Measurements from ENCODE around the gene FOXP4.

The FOXP4 gene

DNA sequence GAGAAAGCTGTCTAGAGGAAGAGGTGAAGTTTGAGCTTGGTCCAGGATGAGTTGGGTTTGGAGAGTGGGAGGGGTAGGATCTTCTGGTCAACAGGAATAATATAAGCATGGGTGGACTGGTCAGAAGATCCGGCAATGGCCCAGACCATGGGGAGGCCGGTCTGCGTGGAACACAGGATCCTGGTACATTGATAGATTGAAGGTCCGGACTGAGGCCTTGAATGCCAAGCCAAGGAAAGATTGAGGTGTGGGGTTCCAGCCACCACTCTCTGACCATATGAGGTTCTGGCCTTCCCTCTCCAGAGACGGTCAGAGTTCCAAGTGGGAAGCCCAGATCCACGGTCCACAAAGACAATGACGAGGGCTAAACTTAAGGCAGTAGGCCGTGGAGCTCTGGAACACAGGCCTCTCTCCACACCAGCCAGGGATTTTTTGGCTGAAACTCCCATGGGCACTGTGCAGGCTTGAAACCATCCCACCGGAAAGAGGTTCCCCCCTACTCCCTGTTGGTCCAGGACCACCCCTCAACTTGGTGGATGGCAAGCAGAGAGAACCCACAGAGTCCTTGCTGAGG, 95.3 kb downstream of the FOXP4 start:
- TF ChIP-seq, protein P1, sequence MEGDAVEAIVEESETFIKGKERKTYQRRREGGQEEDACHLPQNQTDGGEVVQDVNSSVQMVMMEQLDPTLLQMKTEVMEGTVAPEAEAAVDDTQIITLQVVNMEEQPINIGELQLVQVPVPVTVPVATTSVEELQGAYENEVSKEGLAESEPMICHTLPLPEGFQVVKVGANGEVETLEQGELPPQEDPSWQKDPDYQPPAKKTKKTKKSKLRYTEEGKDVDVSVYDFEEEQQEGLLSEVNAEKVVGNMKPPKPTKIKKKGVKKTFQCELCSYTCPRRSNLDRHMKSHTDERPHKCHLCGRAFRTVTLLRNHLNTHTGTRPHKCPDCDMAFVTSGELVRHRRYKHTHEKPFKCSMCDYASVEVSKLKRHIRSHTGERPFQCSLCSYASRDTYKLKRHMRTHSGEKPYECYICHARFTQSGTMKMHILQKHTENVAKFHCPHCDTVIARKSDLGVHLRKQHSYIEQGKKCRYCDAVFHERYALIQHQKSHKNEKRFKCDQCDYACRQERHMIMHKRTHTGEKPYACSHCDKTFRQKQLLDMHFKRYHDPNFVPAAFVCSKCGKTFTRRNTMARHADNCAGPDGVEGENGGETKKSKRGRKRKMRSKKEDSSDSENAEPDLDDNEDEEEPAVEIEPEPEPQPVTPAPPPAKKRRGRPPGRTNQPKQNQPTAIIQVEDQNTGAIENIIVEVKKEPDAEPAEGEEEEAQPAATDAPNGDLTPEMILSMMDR (IDR thresholded peaks at IDR 0.05; ENCODE audit: low read depth, low read length): no peak
- in situ Hi-C loops (cut with HindIII; ENCODE audit: low sequenced_read_pairs): no loop called here
- DNase-seq (ENCODE audit: low read depth, low spot score): no peak

DNA sequence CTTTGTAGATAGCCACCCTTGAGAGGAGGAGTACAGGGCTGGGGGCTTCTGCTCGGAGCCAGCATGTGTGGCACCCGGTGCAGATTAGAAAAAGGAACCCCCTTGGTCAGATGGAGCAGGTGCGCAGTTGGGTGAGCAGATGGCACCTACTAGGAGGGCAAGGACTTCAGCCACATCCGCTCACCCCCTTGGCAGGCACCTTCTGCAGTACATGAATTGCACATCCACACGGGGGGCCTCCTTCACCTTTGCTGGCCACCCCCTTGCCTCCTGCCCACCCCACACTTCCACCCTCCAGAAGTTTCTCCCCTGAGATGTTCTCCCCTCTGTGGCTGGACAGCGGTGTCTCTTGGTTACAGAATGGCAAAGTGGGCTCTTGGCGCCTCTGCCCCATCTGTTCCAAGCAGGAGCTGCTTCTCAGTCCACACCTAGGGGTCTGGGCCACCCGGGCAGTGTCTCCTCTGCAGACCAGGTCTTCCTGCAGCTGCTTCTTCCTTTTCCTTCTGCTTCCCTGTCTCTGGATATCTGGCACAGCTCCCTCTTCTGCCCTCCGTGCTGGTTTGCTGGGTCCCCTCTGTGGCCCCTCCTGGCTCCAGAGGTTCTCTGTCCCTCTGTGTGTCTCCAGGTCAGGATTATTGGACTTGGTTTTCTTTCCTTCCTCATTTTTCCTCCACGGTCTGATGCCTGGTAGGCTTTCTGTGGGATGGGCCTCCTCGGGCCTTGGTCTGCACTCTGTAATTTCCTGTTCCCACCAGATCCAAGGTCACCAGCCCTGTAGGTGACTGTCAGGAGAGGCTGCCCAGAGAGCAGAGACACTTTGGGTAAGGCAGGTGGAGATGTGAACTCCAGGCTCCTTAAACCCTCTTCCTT, 96.1 kb downstream of the FOXP4 start:
- in situ Hi-C loops (cut with HindIII; ENCODE audit: low sequenced_read_pairs): no loop called here
- DNase-seq (ENCODE audit: low read depth, low spot score): no peak
- H3K4me3 ChIP-seq (ENCODE audit: low read depth, low read length): no peak overlapping the region

More for the DNA sequence above, 95.3 kb downstream of the FOXP4 start:
- H3K4me3 ChIP-seq (ENCODE audit: low read depth, low read length): no peak overlapping the region

DNA sequence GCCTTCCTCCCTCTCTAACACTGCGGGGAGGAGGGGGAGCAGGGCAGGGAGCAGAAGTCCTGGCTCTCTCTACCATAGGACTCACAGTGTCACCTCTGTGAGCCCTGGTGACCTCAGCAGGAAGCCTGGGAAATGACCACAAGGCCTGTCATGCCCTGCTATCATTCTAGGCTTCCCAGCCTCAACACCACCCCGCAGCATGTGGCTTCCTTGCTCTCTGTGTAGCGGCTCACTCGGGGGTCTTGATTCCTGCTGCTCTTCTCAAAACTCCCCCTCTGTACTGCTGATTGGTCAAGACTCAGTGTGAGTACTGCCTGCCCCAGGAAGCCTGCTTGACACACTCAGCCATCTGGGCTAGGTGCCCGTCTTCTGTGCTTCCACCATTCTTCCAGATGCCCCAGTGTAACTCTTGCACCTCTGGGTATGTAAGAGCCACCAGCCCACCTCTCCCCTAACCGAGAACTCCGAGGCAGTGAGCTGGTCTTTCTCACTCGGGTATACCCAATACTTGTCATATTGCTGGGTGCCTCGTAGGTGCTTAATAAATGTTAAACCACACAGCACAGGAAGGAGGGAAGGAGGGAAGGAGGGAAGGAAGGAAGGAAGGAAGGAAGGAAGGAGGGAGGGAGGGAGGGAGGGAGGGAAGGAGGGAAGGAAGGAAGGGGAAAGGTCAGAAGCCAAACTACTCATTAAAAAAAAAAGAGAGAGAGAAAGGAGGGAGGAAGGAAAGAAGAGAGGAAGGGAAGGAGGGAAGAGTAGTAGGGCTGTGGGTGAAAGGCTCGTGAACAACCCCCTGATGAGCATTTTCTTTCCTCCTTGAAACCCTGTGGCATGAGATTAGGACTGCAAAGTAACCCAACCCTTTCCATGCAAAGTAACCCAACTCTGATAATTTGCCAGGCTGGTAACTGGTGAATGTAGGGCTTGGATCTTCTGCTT, 97.0 kb downstream of the FOXP4 start:
- in situ Hi-C loops (cut with HindIII; ENCODE audit: low sequenced_read_pairs): no loop called here
- no peak for DNase-seq (ENCODE audit: low read depth, low spot score)
- TF ChIP-seq, protein P1 (IDR thresholded peaks at IDR 0.05; ENCODE audit: low read depth, low read length): no peak
- no peak overlapping the region for H3K4me3 ChIP-seq (ENCODE audit: low read depth, low read length)

More for the DNA sequence above, 96.1 kb downstream of the FOXP4 start:
- TF ChIP-seq, protein P1 (IDR thresholded peaks at IDR 0.05; ENCODE audit: low read depth, low read length): no peak

DNA sequence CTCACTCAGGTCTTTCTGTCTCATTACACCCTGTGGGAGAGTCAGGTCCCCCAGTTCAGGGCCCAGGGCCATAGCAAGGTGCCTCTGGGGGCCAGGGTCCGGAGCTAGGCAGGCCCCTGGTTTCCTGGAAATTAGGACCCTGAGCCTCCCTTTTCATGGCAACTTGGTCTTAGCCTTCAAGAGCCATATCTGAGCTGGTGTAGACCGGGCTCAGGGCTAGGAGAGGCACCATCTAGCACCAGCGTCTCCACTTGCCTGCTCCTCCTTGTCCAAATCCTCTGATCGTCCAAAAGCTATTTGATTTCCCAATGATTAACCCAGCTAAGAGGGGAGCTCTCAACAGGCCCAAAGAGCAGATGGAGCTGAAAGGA, 97.7 kb downstream of the FOXP4 start:
- DNase-seq (ENCODE audit: low read depth, low spot score): no peak
- TF ChIP-seq, protein P1 (IDR thresholded peaks at IDR 0.05; ENCODE audit: low read depth, low read length): no peak
- in situ Hi-C loops (cut with HindIII; ENCODE audit: low sequenced_read_pairs): no loop called here
- no peak overlapping the region for H3K4me3 ChIP-seq (ENCODE audit: low read depth, low read length)

DNA sequence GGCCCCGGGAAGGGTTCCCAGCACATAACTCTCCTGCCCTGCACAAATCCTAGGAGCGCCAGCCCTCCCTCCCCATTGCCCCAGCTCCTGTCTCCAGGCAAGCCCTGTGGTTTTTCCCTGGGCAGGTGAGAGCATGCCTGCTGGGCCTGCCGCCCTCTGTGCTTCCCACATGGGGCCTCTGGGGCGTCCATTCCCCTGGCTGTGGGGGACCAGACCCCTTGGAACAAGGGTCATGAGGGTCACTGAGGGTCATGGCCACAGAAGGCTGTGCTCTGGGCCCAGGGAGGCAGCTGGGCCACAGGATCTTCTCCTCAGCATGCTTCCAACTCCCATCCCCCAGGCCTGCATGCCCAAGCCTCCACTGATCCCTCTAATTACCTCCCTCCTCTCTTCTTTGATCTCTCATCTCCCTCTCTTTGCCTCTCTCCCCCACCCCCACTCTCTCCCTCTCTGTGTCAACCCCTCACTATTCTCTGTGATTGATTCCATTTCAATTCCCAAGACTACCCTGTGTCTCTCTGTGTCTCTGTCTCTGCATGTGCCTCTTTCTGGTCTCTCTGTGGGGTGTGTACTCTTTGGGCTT, 98.2 kb downstream of the FOXP4 start:
- TF ChIP-seq, protein P1 (IDR thresholded peaks at IDR 0.05; ENCODE audit: low read depth, low read length): no peak
- no peak overlapping the region for H3K4me3 ChIP-seq (ENCODE audit: low read depth, low read length)
- no peak for DNase-seq (ENCODE audit: low read depth, low spot score)
- in situ Hi-C loops (cut with HindIII; ENCODE audit: low sequenced_read_pairs): no loop called here
